Endothelial cell of umbilical vein (primary cell): ENCODE measurements around the gene TMEM14A. TPM values are rescaled to one million over a fixed set of nuclear protein-coding genes. Genes with fewer than 3 reads are reported as not detected.
A peak's percentile ranks its signal among the peaks of the same experiment; 100 is the strongest.

Experiments used
- BruUV-seq: library from RNA; stranded (reverse); fragments of 400-500 nt; replicated peaks from 2 replicates; lab custom pipeline; 2021; lab: Mats Ljungman, UMichigan
- CTCF ChIA-PET: fragments of 300-600, 350-600 bp; sonication (Branson Sonifier 250); formaldehyde crosslinking; loops from one replicate; lab custom pipeline; 2021; ENCODE audit warnings: antibody characterized with exemption, inconsistent platforms; lab: Charles Lee
- POLR2A ChIA-PET: fragments of 300-600, 350-600 bp; sonication (Branson Sonifier 250); formaldehyde crosslinking; loops from one replicate; lab custom pipeline; 2021; ENCODE audit warnings: antibody characterized with exemption, inconsistent platforms; lab: Charles Lee
- DNase-seq: peaks from one replicate; pipeline ENCODE4 v3.0.0-alpha.2; 2011; ENCODE audit warnings: low read depth, low spot score
- FAIRE-seq: peaks from 2 replicates; lab custom pipeline; 2011; peaks lifted over from hg19 to GRCh38; lab: Jason Lieb, UNC
- H2AFZ ChIP-seq: 2 replicates; pipeline ENCODE4 v1.6.0; 2012; ENCODE audit warnings: low read depth, low read length, control low read depth, inconsistent platforms
- H3K27ac ChIP-seq: 2 replicates; pipeline ENCODE4 v1.5.1; 2011; ENCODE audit warnings: low read depth, mild to moderate bottlenecking, control low read depth, low read length, moderate library complexity; ENCODE audit not compliant: insufficient read depth
- H3K27me3 ChIP-seq, 2 experiments: 2 replicates each; pipeline versions ENCODE4 v1.6.0 to v1.6.1; 2011; ENCODE audit warnings: low read length in 2 of 2, mixed read lengths in 1 of 2; ENCODE audit not compliant: control insufficient read depth in 2 of 2, insufficient read depth in 2 of 2
- H3K36me3 ChIP-seq, 2 experiments: 2 replicates in 1 of 2; 3 replicates in 1 of 2; pipeline ENCODE4 v1.5.1; 2011; ENCODE audit warnings: low read length in 2 of 2, mild to moderate bottlenecking in 1 of 2, moderate library complexity in 1 of 2; ENCODE audit not compliant: control insufficient read depth in 2 of 2, insufficient read depth in 2 of 2; ENCODE audit errors: extremely low read depth in 1 of 2
- H3K4me1 ChIP-seq: 3 replicates; pipeline ENCODE4 v1.5.1; 2011; ENCODE audit warnings: mild to moderate bottlenecking, low read length; ENCODE audit not compliant: control insufficient read depth, insufficient read depth; ENCODE audit errors: extremely low read depth
- H3K4me2 ChIP-seq: 2 replicates; pipeline ENCODE4 v1.6.1; 2011; ENCODE audit warnings: low read length, control low read depth, mixed read lengths; ENCODE audit not compliant: insufficient read depth
- H3K4me3 ChIP-seq, 3 experiments: fragments of 200-600 bp in 1 of 3; sonication (generic), shearing (Covaris generic) in 1 of 3; replicated peaks in 1 of 3; 2 replicates each; pipeline ENCODE4 v1.5.1; 2011 to 2016; ENCODE audit warnings: control low read depth in 3 of 3, low read length in 3 of 3, mild to moderate bottlenecking in 2 of 3, inconsistent platforms in 1 of 3, low read depth in 1 of 3, moderate library complexity in 1 of 3; ENCODE audit not compliant: insufficient read depth in 1 of 3
- H3K79me2 ChIP-seq: 2 replicates; pipeline ENCODE4 v1.6.0; 2012; ENCODE audit warnings: low read length, inconsistent platforms; ENCODE audit not compliant: control insufficient read depth, insufficient read depth
- H3K9ac ChIP-seq: replicated peaks from 2 replicates; pipeline ENCODE3; 2011; ENCODE audit warnings: low read length, control low read depth; ENCODE audit not compliant: insufficient read depth; ENCODE audit errors: extremely low read depth
- H3K9me1 ChIP-seq: replicated peaks from 3 replicates; pipeline ENCODE4 v1.6.0; 2011; ENCODE audit warnings: mild to moderate bottlenecking, low read length; ENCODE audit not compliant: control insufficient read depth, insufficient read depth; ENCODE audit errors: extremely low read depth
- H3K9me3 ChIP-seq: replicated peaks from 2 replicates; pipeline ENCODE4 v1.5.1; 2012; ENCODE audit warnings: low read length, inconsistent platforms; ENCODE audit not compliant: control insufficient read depth, insufficient read depth
- H4K20me1 ChIP-seq: replicated peaks from 2 replicates; pipeline ENCODE3; 2011; ENCODE audit warnings: mild to moderate bottlenecking, low read length; ENCODE audit not compliant: control insufficient read depth, insufficient read depth; ENCODE audit errors: extremely low read depth
- CTCF ChIP-seq, 2 donors: IDR thresholded peaks; 1 replicate in 1 of 2; 2 replicates in 1 of 2; pipeline ENCODE4 v1.5.1; 2011; ENCODE audit warnings: low read length in 2 of 2, mild to moderate bottlenecking in 2 of 2, moderate library complexity in 2 of 2, control low read depth in 1 of 2, inconsistent platforms in 1 of 2, low read depth in 1 of 2; ENCODE audit not compliant: insufficient read depth in 1 of 2; ENCODE audit errors: extremely low read depth in 1 of 2
- EZH2 ChIP-seq: IDR thresholded peaks from 2 replicates; pipeline ENCODE4 v1.6.1; 2012; ENCODE audit warnings: borderline replicate concordance, low read depth, mild to moderate bottlenecking, moderate library complexity, low read length, inconsistent platforms; ENCODE audit not compliant: severe bottlenecking
- FOS ChIP-seq: IDR thresholded peaks from 2 replicates; pipeline ENCODE4 v1.6.1; 2011; ENCODE audit warnings: mild to moderate bottlenecking, low read length, moderate library complexity, borderline replicate concordance; ENCODE audit not compliant: insufficient read depth
- GATA2 ChIP-seq: IDR thresholded peaks from 2 replicates; pipeline ENCODE4 v1.7.0; 2011; ENCODE audit warnings: low read depth, mild to moderate bottlenecking, moderate library complexity, mixed read lengths, low read length; ENCODE audit not compliant: insufficient read length, insufficient read depth
- JUN ChIP-seq: IDR thresholded peaks from 2 replicates; pipeline ENCODE4 v1.6.1; 2011; ENCODE audit warnings: borderline replicate concordance, low read depth; ENCODE audit not compliant: insufficient read length, insufficient read depth
- MAX ChIP-seq: IDR thresholded peaks from 2 replicates; pipeline ENCODE4 v1.6.1; 2011; ENCODE audit not compliant: insufficient read depth, insufficient read length
- MYC ChIP-seq: IDR thresholded peaks from one replicate; pipeline ENCODE4 v1.6.1; 2011; ENCODE audit warnings: mild to moderate bottlenecking, low read depth, low read length
- POLR2A ChIP-seq: IDR thresholded peaks from 2 replicates; pipeline ENCODE4 v1.6.1; 2012; ENCODE audit warnings: low read depth, mild to moderate bottlenecking, control low read depth, low read length
- POLR2AphosphoS5 ChIP-seq: IDR thresholded peaks from 2 replicates; pipeline ENCODE4 v1.6.1; 2012; ENCODE audit warnings: low read depth, mild to moderate bottlenecking, control low read depth, low read length, moderate library complexity; ENCODE audit not compliant: insufficient read depth
- dilution Hi-C: fragments of 300-500 bp; cut with MboI; formaldehyde crosslinking; loops from one replicate; pipeline ENCODE4 v1.15.0; 2019; ENCODE audit warnings: low sequenced_read_pairs; ENCODE audit not compliant: extremely low pct_ligation_motif_present
- intact Hi-C: fragments of 100-400 bp; cut with micrococcal nuclease; formaldehyde crosslinking; loops from one replicate; pipeline ENCODE4 v1.10.0; 2022
- polyA plus RNA-seq, 4 experiments: library from polyadenylated mRNA; depleted of rRNA in 3 of 4; stranded (reverse) in 3 of 4; unstranded in 1 of 4; fragments of >200 nt; gene quantifications; 2 replicates each; pipeline versions ENCODE4 v1.2.1 to v1.2.3, GENCODE V29; 2011 to 2012; ENCODE audit warnings: missing spikeins in 1 of 4
- total RNA-seq: library from RNA; stranded (reverse); gene quantifications from 2 replicates; pipeline ENCODE4 v1.2.3, GENCODE V29; 2021

The TMEM14A gene
- total and polyA plus RNA-seq, 2 donors (not counting 3 experiments of a cell fraction or from before 2014, with no cell fraction given) = 19.5 to 33.7 TPM

DNA sequence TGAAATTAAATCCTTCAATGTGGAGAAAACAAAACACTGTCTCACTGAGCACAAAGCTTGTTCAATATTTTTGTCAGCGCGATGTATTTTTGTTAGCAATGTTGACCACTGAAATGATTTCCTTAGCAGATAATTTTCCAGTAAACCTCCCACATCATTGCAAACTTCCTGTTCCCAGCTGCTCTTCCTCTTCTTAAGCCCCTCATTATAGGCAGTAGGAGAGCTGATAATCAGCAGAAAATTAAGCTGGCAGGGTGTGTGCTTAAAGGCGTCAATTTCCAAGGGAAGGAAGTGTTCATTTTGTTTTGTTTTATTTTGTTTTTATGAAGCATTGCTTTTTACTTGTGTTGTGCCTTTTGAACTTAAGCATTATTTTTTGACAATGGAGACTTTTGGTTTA, 29.1 kb upstream of the TMEM14A start:
- Histone ChIP-seq H3K9ac (no peak overlapping the region), H3K27ac (no peak overlapping the region), H3K36me3 (no peaks in the 10 kb centered on the region), H3K4me2 (no peak overlapping the region), H4K20me1 (no peaks in the 10 kb centered on the region), H3K27me3 (peaks cover 0 to 2% of the 10 kb centered on the region in 2 experiments), H3K79me2 (no peaks in the 10 kb centered on the region), H3K9me3 (no peaks in the 10 kb centered on the region), H3K4me1 (peaks cover 3% of the 10 kb centered on the region), H2AFZ (peak overlapping the region; percentile 57), H3K4me3 (no peak overlapping the region), H3K9me1 (no peaks in the 10 kb centered on the region)
- ChIA-PET CTCF (interaction anchor here (1.1 to 2.2 kb wide), 5 partner anchors 9 to 225 kb away, joined by 3 to 23 read pairs (median 4); no protein-coding TSS in a partner anchor), POLR2A (no interaction called here)
- FAIRE-seq = peak; percentile 72
- BruUV-seq = no TSS peak
- DNase-seq = peak; percentile 31
- no peak for TF ChIP-seq CTCF (IDR thresholded peaks at IDR 0.05; ENCODE audit: extremely low read depth in 1 of 2, insufficient read depth in 1 of 2, low read depth in 1 of 2, low read length in 2 of 2)
- no peak for TF ChIP-seq GATA2
- TF ChIP-seq POLR2A = no peak
- TF ChIP-seq EZH2 = no peak
- TF ChIP-seq FOS = no peak
- TF ChIP-seq POLR2AphosphoS5 = no peak
- TF ChIP-seq JUN = no peak
- no peak for TF ChIP-seq MAX
- TF ChIP-seq MYC = no peak
- dilution Hi-C loops (no loop called here), intact Hi-C loops (no loop called here)
